ENCODE measurements around the gene KCNMB2. TPM values are rescaled to one million over a fixed set of nuclear protein-coding genes. Genes with fewer than 3 reads are reported as not detected.

The KCNMB2 gene
- polyA plus RNA-seq, 1 of the 3 experiments (the other 2 are of a cell fraction) = not detected

GRCh38 chr3:178732824-178733223, 196.6 kb downstream of the KCNMB2 start (continued):
- TF ChIP-seq, protein P1, sequence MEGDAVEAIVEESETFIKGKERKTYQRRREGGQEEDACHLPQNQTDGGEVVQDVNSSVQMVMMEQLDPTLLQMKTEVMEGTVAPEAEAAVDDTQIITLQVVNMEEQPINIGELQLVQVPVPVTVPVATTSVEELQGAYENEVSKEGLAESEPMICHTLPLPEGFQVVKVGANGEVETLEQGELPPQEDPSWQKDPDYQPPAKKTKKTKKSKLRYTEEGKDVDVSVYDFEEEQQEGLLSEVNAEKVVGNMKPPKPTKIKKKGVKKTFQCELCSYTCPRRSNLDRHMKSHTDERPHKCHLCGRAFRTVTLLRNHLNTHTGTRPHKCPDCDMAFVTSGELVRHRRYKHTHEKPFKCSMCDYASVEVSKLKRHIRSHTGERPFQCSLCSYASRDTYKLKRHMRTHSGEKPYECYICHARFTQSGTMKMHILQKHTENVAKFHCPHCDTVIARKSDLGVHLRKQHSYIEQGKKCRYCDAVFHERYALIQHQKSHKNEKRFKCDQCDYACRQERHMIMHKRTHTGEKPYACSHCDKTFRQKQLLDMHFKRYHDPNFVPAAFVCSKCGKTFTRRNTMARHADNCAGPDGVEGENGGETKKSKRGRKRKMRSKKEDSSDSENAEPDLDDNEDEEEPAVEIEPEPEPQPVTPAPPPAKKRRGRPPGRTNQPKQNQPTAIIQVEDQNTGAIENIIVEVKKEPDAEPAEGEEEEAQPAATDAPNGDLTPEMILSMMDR (IDR thresholded peaks at IDR 0.05) = no peak
- TF ChIP-seq TCF12 (IDR thresholded peaks at IDR 0.05) = no peak

DNA sequence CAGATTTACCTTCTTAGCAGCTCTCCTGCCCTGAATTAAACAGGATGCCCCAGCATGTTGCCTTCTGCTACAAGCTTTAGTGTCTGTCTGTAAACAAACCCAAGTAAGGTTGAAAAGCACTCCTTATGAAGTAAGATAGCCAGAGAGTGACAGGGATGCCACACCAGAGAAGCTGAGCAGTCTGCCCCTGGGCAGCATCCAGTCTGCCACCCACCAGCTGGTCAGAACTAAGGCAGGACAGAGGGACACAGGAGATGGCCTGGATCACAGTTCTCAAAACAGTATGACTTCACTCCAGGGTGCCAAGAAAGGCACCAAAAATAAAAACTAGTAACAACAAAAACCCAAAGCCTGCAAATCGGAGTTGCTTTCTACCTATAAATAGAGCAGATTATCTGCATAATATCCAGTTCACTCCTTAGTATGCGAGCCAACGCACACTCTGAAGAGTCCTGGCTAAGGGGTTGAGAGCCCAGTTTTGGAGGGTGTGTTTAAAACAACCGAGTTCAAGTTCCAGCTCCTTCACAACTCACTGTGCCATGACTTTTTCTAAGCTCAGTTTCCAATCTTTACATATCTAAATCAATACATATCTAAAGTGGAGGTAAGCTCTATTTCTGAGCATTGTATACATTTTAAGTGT, 198.9 kb downstream of the KCNMB2 start:
- TF ChIP-seq SMC3 (IDR thresholded peaks at IDR 0.05; ENCODE audit: low read depth, low read length) (no peak), NFIC (IDR thresholded peaks at IDR 0.05; ENCODE audit: borderline replicate concordance) (no peak), MXI1 (IDR thresholded peaks at IDR 0.05; ENCODE audit: low read depth, low read length) (no peak)
- TF ChIP-seq, protein P2, sequence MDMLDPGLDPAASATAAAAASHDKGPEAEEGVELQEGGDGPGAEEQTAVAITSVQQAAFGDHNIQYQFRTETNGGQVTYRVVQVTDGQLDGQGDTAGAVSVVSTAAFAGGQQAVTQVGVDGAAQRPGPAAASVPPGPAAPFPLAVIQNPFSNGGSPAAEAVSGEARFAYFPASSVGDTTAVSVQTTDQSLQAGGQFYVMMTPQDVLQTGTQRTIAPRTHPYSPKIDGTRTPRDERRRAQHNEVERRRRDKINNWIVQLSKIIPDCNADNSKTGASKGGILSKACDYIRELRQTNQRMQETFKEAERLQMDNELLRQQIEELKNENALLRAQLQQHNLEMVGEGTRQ (IDR thresholded peaks at IDR 0.05; ENCODE audit: borderline replicate concordance, low read depth, low read length) = no peak
- no peak overlapping the region for H3K9ac ChIP-seq
- H3K4me3 ChIP-seq (ENCODE audit: low read depth in 2 of 2, low read length in 1 of 2) = no peak overlapping the region
- H3F3A ChIP-seq (replicated peaks; ENCODE audit: insufficient read depth) = no peaks in the 10 kb centered on the region
- H3K9me3 ChIP-seq = no peaks in the 10 kb centered on the region
- H3K36me3 ChIP-seq (replicated peaks in 1 of 2; ENCODE audit: control insufficient read depth in 1 of 2, insufficient read depth in 2 of 2, low read length in 1 of 2) = no peaks in the 10 kb centered on the region
- ChIA-PET POLR2A (no interaction called here), CTCF (interaction anchor here (1.5 kb wide), 1 partner anchor 299 kb away, joined by 3 read pairs; no protein-coding TSS in a partner anchor)
- no peaks in the 10 kb centered on the region for H3K27me3 ChIP-seq (ENCODE audit: insufficient read depth)
- DNase-seq = no peak
- WGBS (ENCODE audit: low lambda C conversion rate) = 39% methylated on average over 4 of the region's 4 CpGs
- no peaks in the 10 kb centered on the region for H3K79me2 ChIP-seq (ENCODE audit: insufficient read depth)
- H3K27ac ChIP-seq (ENCODE audit: low read depth in 2 of 2, low read length in 1 of 2) = no peak overlapping the region
- no peak overlapping the region for H3K4me2 ChIP-seq
- H3K9me2 ChIP-seq = no peaks in the 10 kb centered on the region
- no peaks in the 10 kb centered on the region for H4K20me1 ChIP-seq (ENCODE audit: insufficient read depth)
- H2AFZ ChIP-seq (ENCODE audit: low read depth) = no peak overlapping the region
- no peaks in the 10 kb centered on the region for H3K4me1 ChIP-seq (ENCODE audit: control insufficient read depth in 1 of 2, insufficient read depth in 2 of 2, low read depth in 1 of 2, low read length in 1 of 2)

DNA sequence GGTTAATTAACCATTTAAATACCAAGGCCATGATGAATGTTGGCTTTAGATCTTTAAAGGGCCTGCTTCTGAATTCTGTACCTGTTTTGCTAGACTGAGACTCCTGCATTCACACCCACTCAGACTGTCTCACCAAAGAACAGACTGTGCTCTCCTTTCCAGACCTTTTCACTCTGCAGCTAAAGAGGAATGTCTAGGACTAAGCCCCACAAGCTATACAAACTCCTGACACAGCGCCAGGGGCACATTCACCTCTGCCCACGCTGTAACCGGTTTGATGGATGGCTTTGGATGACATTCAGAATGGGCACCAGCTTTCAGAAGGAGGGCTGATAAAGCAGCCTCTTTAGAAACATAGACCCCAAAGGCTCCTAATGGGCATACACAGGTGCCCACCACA, 200.1 kb downstream of the KCNMB2 start:
- DNase-seq = no peak
- TF ChIP-seq FOXJ3 (CRISPR knock-in tag; IDR thresholded peaks at IDR 0.05) (no peak), MXI1 (IDR thresholded peaks at IDR 0.05; ENCODE audit: low read depth, low read length) (no peak)
- no peaks in the 10 kb centered on the region for H3K9me3 ChIP-seq

More for the DNA sequence above, 200.1 kb downstream of the KCNMB2 start:
- no peaks in the 10 kb centered on the region for H3K4me1 ChIP-seq (ENCODE audit: control insufficient read depth in 1 of 2, insufficient read depth in 2 of 2, low read depth in 1 of 2, low read length in 1 of 2)
- ChIA-PET CTCF (interaction anchor here (1.5 kb wide), 1 partner anchor 300 kb away, joined by 3 read pairs; no protein-coding TSS in a partner anchor), POLR2A (no interaction called here)
- WGBS (ENCODE audit: low lambda C conversion rate) = 37% methylated on average over 3 of the region's 3 CpGs
- no peaks in the 10 kb centered on the region for H3F3A ChIP-seq (replicated peaks; ENCODE audit: insufficient read depth)
- no peak overlapping the region for H3K4me2 ChIP-seq
- no peaks in the 10 kb centered on the region for H4K20me1 ChIP-seq (ENCODE audit: insufficient read depth)
- H3K27ac ChIP-seq (ENCODE audit: low read depth in 2 of 2, low read length in 1 of 2) = no peak overlapping the region
- H3K79me2 ChIP-seq (ENCODE audit: insufficient read depth) = no peaks in the 10 kb centered on the region
- H3K9ac ChIP-seq = no peak overlapping the region
- H3K9me2 ChIP-seq = no peaks in the 10 kb centered on the region
- H3K4me3 ChIP-seq (ENCODE audit: low read depth in 2 of 2, low read length in 1 of 2) = no peak overlapping the region
- no peaks in the 10 kb centered on the region for H3K27me3 ChIP-seq (ENCODE audit: insufficient read depth)
- H2AFZ ChIP-seq (ENCODE audit: low read depth) = no peak overlapping the region
- H3K36me3 ChIP-seq (replicated peaks in 1 of 2; ENCODE audit: control insufficient read depth in 1 of 2, insufficient read depth in 2 of 2, low read length in 1 of 2) = no peaks in the 10 kb centered on the region

All from SK-N-SH (cell line).